Liver (tissue), 9 donors: ENCODE data around the gene MICAL2. TPM values are rescaled to one million over a fixed set of nuclear protein-coding genes. Genes with fewer than 3 reads are reported as not detected.

ENCODE experiments used
- DNase-seq: peaks from one replicate; pipeline ENCODE4 v3.0.0-alpha.2; 2017; ENCODE audit warnings: low spot score
- H3K27ac ChIP-seq, 2 donors: one replicate each; pipeline ENCODE4 v1.7.0; 2013; ENCODE audit warnings: inconsistent platforms in 2 of 2, low read length in 2 of 2, control low read depth in 1 of 2, low read depth in 1 of 2, mild to moderate bottlenecking in 1 of 2
- H3K27me3 ChIP-seq, 4 donors: one replicate each; pipeline versions ENCODE4 v1.6.1 to v1.7.0; 2013; ENCODE audit warnings: low read length in 3 of 4, inconsistent platforms in 1 of 4, mild to moderate bottlenecking in 1 of 4, moderate library complexity in 1 of 4; ENCODE audit not compliant: control insufficient read depth in 4 of 4, insufficient read depth in 4 of 4
- H3K36me3 ChIP-seq, 4 donors: one replicate each; pipeline versions ENCODE4 v1.6.1 to v1.7.0; 2013; ENCODE audit warnings: low read length in 3 of 4, mild to moderate bottlenecking in 3 of 4, low read depth in 1 of 4, moderate library complexity in 1 of 4; ENCODE audit not compliant: control insufficient read depth in 4 of 4, insufficient read depth in 3 of 4
- H3K4me1 ChIP-seq, 4 donors: one replicate each; pipeline versions ENCODE4 v1.6.1 to v1.7.0; 2013; ENCODE audit warnings: low read length in 3 of 4, mild to moderate bottlenecking in 3 of 4, moderate library complexity in 1 of 4; ENCODE audit not compliant: control insufficient read depth in 4 of 4, insufficient read depth in 4 of 4
- H3K4me3 ChIP-seq, 3 donors: one replicate each; pipeline versions ENCODE4 v1.6.1 to v1.7.0; 2013; ENCODE audit warnings: low read length in 3 of 3, control low read depth in 1 of 3, low read depth in 1 of 3, mild to moderate bottlenecking in 1 of 3
- H3K9ac ChIP-seq, 2 donors: one replicate each; pipeline ENCODE4 v1.7.0; 2013; ENCODE audit warnings: low read length in 2 of 2, mild to moderate bottlenecking in 2 of 2, moderate library complexity in 2 of 2, control low read depth in 1 of 2, low read depth in 1 of 2
- H3K9me3 ChIP-seq, 4 donors: one replicate each; pipeline versions ENCODE4 v1.6.1 to v1.7.0; 2013; ENCODE audit warnings: low read length in 3 of 4; ENCODE audit not compliant: control insufficient read depth in 4 of 4
- ATF3 ChIP-seq: IDR thresholded peaks from 2 replicates; pipeline ENCODE4 v1.6.1; 2016; ENCODE audit warnings: antibody characterized with exemption
- CTCF ChIP-seq: fragments of 150-350 bp; IDR thresholded peaks from 2 replicates; pipeline ENCODE4 v1.5.1; 2017; ENCODE audit warnings: improper control_type of control experiment, low read depth, low read length; ENCODE audit not compliant: missing input control
- EGR1 ChIP-seq, 2 donors: IDR thresholded peaks; 2 replicates each; pipeline ENCODE4 v1.6.1; 2016 to 2018; ENCODE audit warnings: antibody characterized with exemption in 2 of 2, low read depth in 2 of 2
- FOXA1 ChIP-seq: IDR thresholded peaks from 2 replicates; pipeline ENCODE4 v1.6.1; 2016; ENCODE audit warnings: antibody characterized with exemption
- FOXA2 ChIP-seq: IDR thresholded peaks from 2 replicates; pipeline ENCODE4 v1.6.1; 2016; ENCODE audit warnings: antibody characterized with exemption
- GABPA ChIP-seq, 2 donors: IDR thresholded peaks in 1 of 2; conservative IDR thresholded peaks in 1 of 2; 2 replicates each; pipeline ENCODE4 v1.6.1; 2016; ENCODE audit warnings: antibody characterized with exemption in 2 of 2, mild to moderate bottlenecking in 1 of 2, moderate library complexity in 1 of 2
- HNF4A ChIP-seq, 2 donors: conservative IDR thresholded peaks; 2 replicates each; pipeline ENCODE4 v1.6.1; 2016; ENCODE audit warnings: antibody characterized with exemption in 2 of 2, mild to moderate bottlenecking in 2 of 2
- HNF4G ChIP-seq: IDR thresholded peaks from 2 replicates; pipeline ENCODE4 v1.6.1; 2016; ENCODE audit warnings: antibody characterized with exemption
- JUND ChIP-seq, 2 donors: IDR thresholded peaks; 2 replicates each; pipeline ENCODE4 v1.6.1; 2016; ENCODE audit warnings: antibody characterized with exemption in 2 of 2
- MAX ChIP-seq: IDR thresholded peaks from 2 replicates; pipeline ENCODE4 v1.6.1; 2016; ENCODE audit warnings: antibody characterized with exemption
- NR2F2 ChIP-seq: IDR thresholded peaks from 2 replicates; pipeline ENCODE4 v1.6.1; 2016; ENCODE audit warnings: antibody characterized with exemption
- RAD21 ChIP-seq, 2 donors: IDR thresholded peaks; 2 replicates each; pipeline ENCODE4 v1.6.1; 2016; ENCODE audit warnings: antibody characterized with exemption in 2 of 2, mild to moderate bottlenecking in 2 of 2
- REST ChIP-seq: IDR thresholded peaks from 2 replicates; pipeline ENCODE4 v1.6.1; 2016; ENCODE audit warnings: antibody characterized with exemption, mild to moderate bottlenecking
- RXRA ChIP-seq, 2 donors: IDR thresholded peaks; 2 replicates each; pipeline ENCODE4 v1.6.1; 2017 to 2018; ENCODE audit warnings: antibody characterized with exemption in 2 of 2, mild to moderate bottlenecking in 1 of 2
- SP1 ChIP-seq: IDR thresholded peaks from 2 replicates; pipeline ENCODE4 v1.6.1; 2018; ENCODE audit warnings: antibody characterized with exemption, mild to moderate bottlenecking
- TAF1 ChIP-seq: conservative IDR thresholded peaks from 2 replicates; pipeline ENCODE4 v1.6.1; 2016; ENCODE audit warnings: antibody characterized with exemption, mild to moderate bottlenecking
- YY1 ChIP-seq: IDR thresholded peaks from 2 replicates; pipeline ENCODE4 v1.6.1; 2016; ENCODE audit warnings: antibody characterized with exemption, mild to moderate bottlenecking
- ZBTB33 ChIP-seq: IDR thresholded peaks from 2 replicates; pipeline ENCODE4 v1.6.1; 2016; ENCODE audit warnings: antibody characterized with exemption
- WGBS: extraction: QIAGEN DNeasy Blood & Tissue Kit; methylation state at CpG from one replicate; pipeline ENCODE4 v1.1.7; 2013; 5-methylcytosine and 5-hydroxymethylcytosine counted together
- polyA plus RNA-seq, 2 donors: library from polyadenylated mRNA; stranded (reverse) in 1 of 2; unstranded in 1 of 2; fragments of 200-250 nt in 1 of 2; fragments of >200 nt in 1 of 2; fragmentation: Nextera tagmentation in 1 of 2; extraction: Ambion mirVana in 1 of 2; gene quantifications; one replicate each; pipeline versions ENCODE4 v1.2.1 to v1.2.3, GENCODE V29; 2013 to 2015
- total RNA-seq, 2 donors: library from RNA; depleted of rRNA; stranded (reverse); fragments of >200 nt; gene quantifications; one replicate each; pipeline ENCODE4 v1.2.3, GENCODE V29; 2014
- donor health status: healthy.
- donor health status: healthy.
- donor health status: healthy.
- donor health status: healthy.
- donor health status: healthy.

The MICAL2 gene
- total and polyA plus RNA-seq, 4 donors, result 17.5 to 113 (median 42.9) TPM

GRCh38 chr11:12211331-12212065 lies 101.1 kb downstream of the MICAL2 start:
- H3K9me3 ChIP-seq, result no peaks in the 10 kb centered on the region
- H3K4me1 ChIP-seq, result no peaks in the 10 kb centered on the region
- no peak overlapping the region for H3K4me3 ChIP-seq
- H3K27me3 ChIP-seq, result no peaks in the 10 kb centered on the region
- TF ChIP-seq CTCF (no peak), RXRA (IDR thresholded peaks at IDR 0.05) (no peak), ATF3 (no peak), SP1 (no peak), REST (no peak), YY1 (no peak), FOXA2 (no peak), TAF1 (no peak), HNF4A (conservative IDR thresholded peaks at IDR 0.05) (no peak), GABPA (IDR thresholded peaks at IDR 0.05 in 1 of 2, conservative IDR thresholded peaks at IDR 0.05 in 1 of 2) (no peak), NR2F2 (no peak), MAX (no peak), FOXA1 (no peak), RAD21 (IDR thresholded peaks at IDR 0.05) (no peak), EGR1 (IDR thresholded peaks at IDR 0.05; ENCODE audit: low read depth in 2 of 2) (no peak), HNF4G (no peak), ZBTB33 (no peak), JUND (IDR thresholded peaks at IDR 0.05) (no peak)
- H3K36me3 ChIP-seq, result peaks cover 0 to 24% (median 20%) of the 10 kb centered on the region in 4 donors
- no peak for DNase-seq
- H3K27ac ChIP-seq, result no peak overlapping the region
- over 99% methylated on average over 7 of the region's 7 CpGs for WGBS
- H3K9ac ChIP-seq, result no peak overlapping the region
